Caki2 (cell line): ENCODE results near the gene GGA3. TPM values are rescaled to one million over a fixed set of nuclear protein-coding genes. Genes with fewer than 3 reads are reported as not detected.
A peak's percentile ranks its signal among the peaks of the same experiment; 100 is the strongest.
"Not testable (repeated sequence)": the region's sequence is repeated elsewhere in the genome, so short reads cannot be mapped to it uniquely, and the experiment has no call there.

ENCODE experiments used
- DNase-seq: peaks from one replicate; pipeline ENCODE4 v3.0.0-alpha.2; 2015; ENCODE audit warnings: low read depth
- in situ Hi-C: cut with HindIII; loops from 2 replicates; pipeline ENCODE4 v1.10.0; 2016; ENCODE audit warnings: low sequenced_read_pairs, low pct_unique_long_range_greater_than_20kb, mixed read lengths
- total RNA-seq: library from RNA; depleted of rRNA; stranded (reverse); fragments of >200 nt; shearing (Covaris generic); gene quantifications from 2 replicates; pipeline ENCODE4 v1.2.3, GENCODE V29; 2014; ENCODE audit warnings: low replicate concordance

Gene GGA3
- total RNA-seq, 1 experiment from 2014 or later: 8.7 TPM

DNA sequence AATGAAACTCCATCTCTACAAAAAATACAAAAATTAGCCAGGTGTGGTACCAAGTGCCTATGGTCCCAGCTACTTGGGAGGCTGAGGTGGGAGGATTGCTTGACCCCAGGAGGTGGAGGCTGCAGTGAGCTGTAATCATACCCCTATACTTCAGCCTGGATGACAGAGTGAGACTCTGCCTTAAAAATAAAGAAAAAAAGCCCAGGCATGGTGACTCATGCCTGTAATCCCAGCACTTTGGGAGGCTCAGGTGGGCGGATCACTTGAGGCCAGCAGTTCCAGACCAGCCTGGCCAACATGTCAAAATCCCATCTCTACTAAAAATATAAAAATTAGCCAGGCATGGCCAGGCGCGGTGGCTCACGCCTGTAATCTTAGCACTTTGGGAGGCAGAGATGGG lies 18.8 kb upstream of the GGA3 start:
- in situ Hi-C loops, DNase-seq: not testable (repeated sequence)

DNA sequence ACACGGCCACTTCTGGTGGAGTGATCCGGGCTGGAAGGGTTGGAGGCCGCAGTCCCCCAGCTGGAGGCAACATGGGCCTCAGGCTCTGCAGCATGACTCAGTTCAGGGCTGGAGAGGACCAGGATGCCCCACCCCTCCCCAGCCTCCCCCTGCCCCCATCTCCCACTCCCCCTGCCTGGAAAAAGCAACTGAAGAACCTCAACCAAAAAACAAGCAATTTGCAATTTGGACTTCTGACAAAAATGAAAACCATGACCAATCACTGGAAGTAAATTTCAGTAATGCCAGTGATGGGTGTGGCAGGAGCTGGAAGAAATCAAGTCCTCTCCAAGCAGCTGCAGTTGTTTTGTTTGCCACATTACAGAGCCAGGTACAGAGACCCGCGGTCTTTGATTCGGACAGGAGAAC lies 16.3 kb upstream of the GGA3 start:
- in situ Hi-C loops: no loop called here
- DNase-seq: no peak

DNA sequence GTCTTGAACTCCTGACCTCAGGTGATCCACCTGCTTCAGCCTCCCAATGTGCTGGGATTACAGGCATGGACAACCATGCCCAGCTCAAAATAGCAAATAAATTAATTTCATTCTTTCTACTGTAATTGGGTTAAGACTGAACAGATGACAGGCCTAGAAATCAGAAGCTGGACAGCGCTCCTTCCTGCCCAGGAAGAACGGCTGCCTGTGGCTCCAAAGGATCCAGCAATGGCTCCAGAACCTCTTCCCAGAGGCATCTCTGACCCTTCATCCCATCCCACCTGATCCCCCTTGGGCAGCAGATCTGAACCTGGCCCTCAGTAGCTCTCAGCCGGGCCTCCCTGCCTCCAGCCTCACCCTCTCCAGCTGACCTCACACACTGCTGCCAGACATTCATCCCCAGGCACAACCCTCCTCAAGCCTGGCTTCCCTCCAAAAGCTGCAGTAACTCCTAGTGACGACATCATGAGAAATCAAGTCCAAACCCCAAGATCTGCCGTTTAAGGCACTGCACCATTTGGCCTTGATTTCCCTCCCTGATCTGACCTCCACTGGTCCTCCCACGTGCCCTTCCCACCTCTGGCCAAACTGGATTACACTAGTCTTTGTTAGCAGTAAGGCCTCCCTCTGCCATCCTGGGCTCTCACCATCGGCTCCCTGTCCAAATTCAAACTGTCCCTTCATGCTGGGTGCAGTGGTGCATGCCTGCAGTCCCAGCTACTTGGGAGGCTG lies 12.7 kb upstream of the GGA3 start:
- in situ Hi-C loops: no loop called here
- no peak for DNase-seq

DNA sequence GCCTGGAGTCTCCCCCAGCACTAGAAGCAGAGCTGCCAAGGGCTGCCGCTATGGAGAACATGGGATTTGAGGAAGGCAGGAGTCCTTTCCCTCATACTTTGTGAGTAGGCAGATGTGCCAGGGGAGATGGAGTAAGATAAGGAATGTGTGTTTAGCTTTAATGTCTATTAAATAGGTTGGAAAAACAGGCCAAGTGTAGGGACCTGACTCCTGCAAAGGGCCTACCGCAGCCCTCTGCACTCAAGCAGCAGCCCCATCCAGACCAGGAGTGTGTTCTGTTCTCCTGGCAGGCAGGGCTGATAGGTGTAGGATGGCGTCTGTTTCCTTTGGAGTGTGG lies 11.4 kb upstream of the GGA3 start:
- in situ Hi-C loops: no loop called here
- no peak for DNase-seq

DNA sequence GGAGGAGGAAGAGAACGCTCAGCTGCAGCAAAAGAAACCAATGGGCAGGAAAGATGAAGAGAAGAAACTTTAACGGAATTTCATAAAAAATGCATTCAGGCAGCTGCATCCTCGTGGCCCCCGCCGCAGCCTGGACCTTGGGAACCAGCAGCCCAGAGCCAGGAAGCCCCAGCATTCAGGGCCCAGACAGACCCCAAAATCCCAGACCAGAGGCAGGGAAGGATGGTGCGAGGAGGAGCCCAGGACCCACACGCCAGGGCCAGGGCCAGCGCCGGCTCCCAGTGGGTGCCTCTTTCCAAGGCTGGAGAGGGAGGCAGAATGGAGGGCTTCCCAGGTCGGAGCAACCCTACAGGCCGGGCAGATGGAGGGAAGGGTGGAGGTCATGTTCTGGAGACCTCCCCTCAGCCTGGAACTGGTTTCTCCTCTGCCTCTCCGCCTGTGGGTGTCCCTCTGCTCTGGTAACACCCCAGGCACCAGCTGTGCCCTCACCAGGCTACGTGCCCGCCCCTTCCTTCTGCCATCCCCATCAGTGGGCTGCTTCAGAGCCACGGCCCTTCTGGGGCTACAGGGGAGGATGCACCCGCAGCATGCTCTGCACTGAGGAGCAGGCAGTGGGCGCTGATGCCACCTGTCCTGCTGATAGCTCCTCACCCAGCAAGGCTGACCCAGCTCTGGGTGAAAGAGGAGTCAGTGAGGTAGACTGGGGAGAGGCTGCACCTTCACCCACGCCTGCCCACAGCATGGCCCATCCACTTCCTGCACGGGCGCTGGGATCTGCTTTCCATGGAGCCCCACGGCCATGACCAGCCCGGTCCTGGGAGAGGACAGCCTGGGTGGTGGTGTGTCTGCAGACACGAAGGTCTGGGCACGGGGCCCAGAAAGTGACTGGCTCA lies 10.8 kb upstream of the GGA3 start:
- no peak for DNase-seq
- in situ Hi-C loops: no loop called here

DNA sequence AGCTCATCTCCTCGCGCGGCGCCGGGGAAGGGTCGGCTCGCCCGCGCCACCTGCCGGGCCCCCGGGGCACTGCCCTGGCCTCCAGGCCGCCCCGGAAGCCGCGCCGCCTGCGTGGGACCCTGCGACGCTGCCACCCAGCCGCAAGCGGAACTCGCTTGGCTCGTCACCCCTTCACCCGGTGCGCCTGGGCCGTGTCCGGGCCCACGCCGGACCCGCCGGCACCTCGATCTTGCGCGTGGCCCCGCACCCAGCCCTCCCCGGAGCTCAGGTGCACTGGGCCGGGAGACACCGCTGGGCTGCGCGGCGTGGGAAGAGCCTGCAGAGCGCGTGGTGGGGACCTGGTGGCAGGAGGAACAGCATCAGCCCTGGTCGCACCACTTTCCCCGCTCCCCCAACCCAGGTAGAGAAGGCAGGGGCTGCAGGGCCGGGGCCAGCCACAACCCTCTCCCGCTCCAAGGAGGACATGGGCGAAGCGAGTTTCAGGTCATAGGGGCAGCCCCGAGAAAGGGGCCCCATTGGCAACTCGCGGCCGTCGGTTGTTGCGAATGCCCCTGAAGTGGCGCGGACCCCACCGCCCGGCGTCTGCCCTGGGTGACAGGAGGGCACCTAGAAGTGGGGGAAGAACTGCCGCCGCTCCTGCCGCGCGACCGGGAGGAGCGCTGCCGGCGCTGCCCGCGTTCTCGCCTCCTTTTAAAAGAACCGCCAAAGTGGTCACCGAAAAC lies 10.0 kb upstream of the GGA3 start:
- in situ Hi-C loops: no loop called here
- DNase-seq: peak; percentile 75

DNA sequence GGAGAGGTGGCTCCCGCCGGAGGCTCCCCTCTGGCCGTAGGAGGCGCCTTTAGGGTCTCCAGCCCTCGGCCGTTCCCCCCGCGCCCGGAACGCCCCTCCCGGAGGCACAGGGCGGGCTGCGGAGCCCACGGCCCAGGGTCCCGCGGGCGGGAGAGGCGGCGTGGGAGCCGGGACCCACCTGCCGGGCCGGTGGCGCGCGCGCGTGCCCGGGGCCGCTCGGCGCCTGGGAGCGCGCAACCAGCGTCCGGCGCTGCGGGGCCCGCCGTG lies 9.5 kb upstream of the GGA3 start, which contains the start of gene MIF4GD:
Gene MIF4GD (minus strand): TSS at position 266 of the 267 bp plus-strand sequence. CDS start 1,036 bp downstream, outside the sequence.
- in situ Hi-C loops: no loop called here
- DNase-seq: no peak

DNA sequence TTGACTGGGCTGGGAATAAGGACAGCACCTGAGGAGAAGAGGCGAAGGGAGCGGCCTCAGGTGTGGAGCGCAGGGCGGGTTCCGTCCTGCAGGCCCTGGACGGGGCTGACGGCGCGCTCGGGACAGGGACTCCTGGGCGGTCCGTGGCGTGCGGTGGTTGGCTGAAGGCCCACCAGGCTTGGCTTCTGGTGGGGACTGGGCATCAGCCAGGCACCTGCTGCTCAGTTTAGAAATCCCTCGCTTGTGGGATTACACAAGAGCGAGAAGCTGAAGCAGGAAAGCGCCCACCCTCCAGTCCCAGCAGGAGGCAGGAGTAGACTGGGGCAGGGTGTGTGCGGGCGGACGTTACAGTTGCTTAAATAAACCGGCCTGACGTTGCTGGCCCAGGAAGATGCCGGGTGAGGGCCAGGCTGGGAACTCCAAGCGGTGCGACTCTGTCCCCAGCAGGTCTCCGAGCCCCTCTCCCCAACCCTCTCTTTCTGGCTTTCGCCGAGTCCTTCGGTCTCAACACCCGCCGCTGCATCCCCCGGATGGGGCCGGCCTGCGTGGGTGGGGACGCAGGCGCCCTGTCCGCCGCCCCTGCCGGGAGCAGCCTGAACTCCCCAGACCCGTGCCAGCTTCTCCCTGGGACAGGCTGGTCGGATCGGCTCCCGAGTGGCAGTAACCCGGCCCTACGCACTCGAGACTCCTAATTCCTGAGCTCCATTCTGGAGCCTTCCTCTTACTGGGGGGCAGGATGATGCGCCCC lies 9.0 kb upstream of the GGA3 start:
- peak; percentile 75 for DNase-seq
- in situ Hi-C loops: no loop called here

DNA sequence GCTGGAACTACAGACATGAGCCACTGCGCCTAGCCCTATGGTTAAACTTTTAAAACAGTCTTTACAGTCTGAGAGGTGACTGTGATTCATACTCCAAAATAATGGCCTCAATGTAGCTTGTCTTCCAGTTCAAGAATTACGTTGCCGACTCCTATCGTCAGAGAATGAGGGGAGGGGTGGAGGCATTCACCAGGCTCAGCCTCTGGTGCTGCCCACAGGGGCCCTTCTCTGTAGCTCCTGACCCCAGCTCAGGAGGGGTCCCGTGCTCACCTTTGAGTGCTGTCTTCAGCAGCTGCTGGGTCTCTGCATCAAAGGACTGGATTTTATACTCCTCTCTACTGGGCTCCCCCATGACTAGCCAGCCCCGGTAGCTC lies 8.4 kb upstream of the GGA3 start:
- in situ Hi-C loops: no loop called here
- DNase-seq: no peak

DNA sequence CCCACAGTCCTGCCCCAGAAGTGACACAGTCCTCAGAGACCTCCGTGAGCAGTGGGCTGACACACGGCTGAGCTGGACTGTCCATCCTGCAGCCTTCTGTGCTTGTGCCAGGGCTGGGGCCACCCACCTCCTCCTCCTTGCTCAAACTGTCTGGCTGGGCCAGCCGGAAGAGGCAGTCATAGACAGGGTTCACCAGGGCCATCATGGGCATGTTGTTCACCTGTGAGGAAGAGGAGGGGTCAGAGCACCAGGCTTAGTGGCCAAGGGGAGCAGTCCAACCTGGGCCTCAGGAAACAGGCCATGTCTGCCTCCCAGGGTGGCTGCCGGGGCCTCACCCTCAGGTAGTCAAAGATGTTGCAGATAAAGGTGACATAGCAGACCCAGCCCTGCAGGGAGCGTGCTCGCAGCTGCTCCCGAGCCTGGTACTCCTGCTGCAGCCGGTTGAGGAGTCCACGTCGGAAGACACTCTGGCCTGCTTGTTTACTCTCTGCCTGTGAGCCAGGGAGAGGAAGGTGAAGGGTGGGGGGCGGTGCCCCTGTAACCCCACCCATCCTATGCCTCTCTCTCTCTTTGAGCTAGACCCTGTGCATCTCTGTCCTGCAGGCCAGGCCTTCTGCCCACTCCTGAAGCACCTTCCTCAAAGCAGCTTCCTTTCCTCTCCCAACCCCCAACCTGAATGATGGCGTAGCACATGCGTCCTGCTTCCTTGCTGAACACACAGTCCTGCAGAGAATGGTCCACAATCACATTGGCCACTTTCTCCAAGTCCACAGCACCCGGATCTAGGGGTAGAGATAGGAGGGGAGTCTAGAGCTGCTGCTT lies 6.2 kb upstream of the GGA3 start:
- in situ Hi-C loops: no loop called here

DNA sequence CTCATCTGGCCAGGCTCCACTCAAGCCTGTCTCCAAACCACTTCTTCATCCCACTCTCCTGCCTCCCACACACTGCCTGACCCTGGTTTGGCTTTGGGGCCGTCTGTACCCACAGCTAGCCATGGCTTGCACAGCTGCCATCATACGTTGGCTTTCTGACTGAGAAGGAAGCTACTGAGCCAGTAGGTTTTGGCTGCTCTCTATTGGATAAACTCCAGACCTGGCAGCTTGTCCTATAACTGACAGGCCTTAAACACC lies 5.7 kb upstream of the GGA3 start:
- in situ Hi-C loops: no loop called here
- DNase-seq: no peak

More for the DNA sequence above, 6.2 kb upstream of the GGA3 start:
- no peak for DNase-seq

DNA sequence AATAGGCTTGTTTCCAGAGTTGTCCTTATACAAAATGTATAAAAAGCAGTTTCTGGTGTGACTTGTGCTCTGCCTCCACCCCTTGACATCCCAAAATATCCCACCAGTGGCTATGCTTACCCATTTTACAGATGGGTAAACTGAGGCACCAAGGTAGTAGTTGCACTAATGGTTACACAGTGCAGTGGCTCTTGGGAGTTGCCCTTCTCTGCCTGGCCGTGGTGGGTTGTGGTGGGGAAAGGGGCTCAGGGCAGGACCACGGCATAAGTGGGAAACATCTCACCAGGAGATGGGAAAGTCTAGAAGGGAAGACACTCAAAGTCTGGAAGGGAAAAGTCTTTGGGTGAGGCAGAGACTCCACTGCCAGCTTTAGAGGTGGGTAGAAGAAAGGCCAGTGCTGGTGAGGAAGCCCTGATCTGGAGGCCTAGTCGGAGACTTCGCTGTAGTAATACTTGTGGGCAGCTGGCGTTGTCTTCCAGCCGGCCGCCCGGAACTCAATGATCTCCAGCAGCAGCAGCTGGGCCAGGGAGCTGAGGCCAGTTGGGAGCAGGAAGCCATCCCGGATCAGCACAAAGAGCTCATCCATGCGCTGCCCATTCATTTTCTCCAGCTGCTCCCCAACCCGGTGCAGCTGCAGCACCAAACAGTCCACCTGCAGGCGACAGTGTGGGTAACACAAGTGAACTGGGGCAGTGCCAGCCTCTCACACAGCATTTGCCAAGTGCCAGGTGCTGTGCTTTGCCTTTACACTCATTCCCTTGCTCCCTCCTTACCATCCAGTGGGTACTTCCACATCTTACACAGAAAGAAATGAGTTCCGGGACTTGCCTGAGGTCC lies 5.1 kb upstream of the GGA3 start:
- in situ Hi-C loops: no loop called here
- DNase-seq: no peak

DNA sequence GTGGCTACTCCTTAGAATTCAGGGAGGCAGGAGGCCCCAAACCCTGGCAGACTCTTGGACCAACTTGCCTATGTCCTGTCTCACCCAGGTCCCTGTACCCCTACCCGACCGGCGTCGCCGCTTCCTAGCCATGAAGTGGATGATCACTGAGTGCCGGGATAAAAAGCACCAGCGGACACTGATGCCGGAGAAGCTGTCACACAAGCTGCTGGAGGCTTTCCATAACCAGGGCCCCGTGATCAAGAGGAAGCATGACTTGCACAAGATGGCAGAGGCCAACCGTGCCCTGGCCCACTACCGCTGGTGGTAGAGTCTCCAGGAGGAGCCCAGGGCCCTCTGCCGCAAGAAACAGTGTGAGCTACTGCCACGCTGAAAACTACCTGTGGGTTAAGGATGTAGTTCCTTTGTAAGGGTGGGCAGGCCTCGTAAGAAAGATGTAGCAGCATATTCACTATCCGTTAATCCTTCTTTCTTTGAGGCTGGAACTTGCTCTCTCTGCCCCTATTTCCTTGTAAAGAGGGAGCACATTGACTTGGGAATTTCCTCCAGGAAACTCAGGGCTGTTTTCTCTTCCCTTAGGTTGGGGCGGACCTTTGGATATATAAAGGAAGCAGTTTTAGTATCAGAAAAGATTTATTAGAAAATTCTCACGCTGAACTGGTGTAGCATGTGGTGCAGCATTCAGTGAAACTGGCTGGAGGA lies 4.4 kb upstream of the GGA3 start:
- in situ Hi-C loops: no loop called here
- no peak for DNase-seq

DNA sequence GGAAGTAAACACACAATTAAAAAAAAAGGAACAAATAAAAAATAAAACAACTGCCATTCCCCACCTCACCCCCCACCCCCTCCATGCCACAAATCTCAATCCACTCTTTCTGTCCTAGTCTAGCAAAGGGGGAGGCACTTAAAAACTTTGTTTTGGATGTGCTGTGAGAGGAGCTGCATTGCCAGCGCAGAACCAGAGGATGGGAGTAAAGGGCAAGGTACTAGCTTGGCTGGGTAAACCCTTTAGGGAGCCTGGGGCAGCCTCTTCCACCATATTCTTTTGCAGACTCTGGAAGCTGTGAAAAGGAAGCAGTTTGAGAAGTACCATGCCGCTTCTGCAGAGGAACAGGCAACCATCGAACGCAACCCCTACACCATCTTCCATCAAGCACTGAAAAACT lies 1.6 kb upstream of the GGA3 start:
- DNase-seq: no peak
- in situ Hi-C loops: no loop called here

DNA sequence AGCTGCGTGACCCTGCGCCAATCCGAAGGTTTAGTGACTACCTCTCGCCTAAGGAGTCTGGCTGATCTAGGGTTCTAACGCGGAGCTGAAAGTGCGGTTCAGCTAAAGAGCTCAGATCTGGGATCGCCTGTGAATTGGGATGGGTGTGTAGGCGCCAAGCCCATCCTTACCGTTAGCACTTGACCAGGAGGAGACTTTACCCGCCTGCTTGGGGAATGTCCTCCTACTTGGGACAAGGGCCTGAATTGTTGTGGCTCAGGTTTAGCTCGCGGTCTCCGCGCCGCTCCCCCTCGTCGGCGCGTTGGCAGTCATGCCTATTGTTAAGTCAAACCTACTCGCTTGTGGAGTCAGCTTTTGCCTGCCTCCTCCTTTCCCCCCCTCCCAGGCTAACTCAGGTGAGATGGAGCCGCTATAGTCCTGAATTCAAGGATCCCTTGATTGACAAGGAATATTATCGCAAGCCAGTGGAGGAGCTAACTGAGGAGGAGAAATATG lies 753 bp upstream of the GGA3 start:
- in situ Hi-C loops: no loop called here
- DNase-seq: no peak

DNA sequence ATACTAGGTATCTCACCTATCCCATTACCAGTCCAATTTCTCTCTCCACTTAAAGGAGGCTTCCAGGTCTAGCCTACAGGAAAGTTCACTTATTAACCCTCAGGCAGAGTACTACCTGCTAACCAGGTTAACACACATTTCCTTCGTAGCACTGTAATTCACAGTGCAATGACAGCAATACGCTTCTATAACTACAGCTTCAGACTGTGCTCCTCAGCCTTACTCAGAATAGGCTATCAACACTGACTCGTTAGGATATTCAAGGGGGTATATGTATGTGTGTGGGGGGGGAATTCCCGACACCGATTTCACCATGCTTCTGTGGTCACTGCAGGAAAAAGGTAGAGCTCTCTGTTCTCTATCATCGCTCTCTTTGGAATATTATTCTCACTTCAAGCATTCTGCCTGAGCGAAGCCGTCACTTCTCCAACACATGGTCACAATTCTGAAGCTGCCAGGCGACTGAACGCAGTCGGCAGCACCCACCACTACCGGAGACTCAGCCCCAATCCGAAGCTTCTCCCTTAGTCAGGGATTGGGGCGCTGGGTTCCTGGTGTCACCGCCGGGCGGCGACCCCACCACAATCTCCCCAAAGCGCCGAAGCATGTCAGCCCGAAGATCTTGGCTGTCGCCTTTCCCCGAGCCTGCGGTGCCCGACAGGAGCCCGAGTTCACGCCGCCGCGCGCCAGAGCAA lies 618 bp downstream of the GGA3 start:
- no peak for DNase-seq
- in situ Hi-C loops: no loop called here
